HUES6 (cell line): ENCODE results near the gene BSND.
A peak's percentile ranks its signal among the peaks of the same experiment; 100 is the strongest.
"Not testable (repeated sequence)": the region's sequence is repeated elsewhere in the genome, so short reads cannot be mapped to it uniquely, and the experiment has no call there.

ENCODE experiments used
- H3K27ac ChIP-seq: 2 replicates; pipeline ENCODE4 v1.7.0; 2013; ENCODE audit warnings: low read depth, mild to moderate bottlenecking, low read length, inconsistent platforms
- H3K27me3 ChIP-seq: 2 replicates; pipeline ENCODE4 v1.6.1; 2013; ENCODE audit warnings: low read length; ENCODE audit not compliant: control insufficient read depth, insufficient read depth
- H3K36me3 ChIP-seq: 2 replicates; pipeline ENCODE4 v1.6.1; 2013; ENCODE audit warnings: low read length; ENCODE audit not compliant: control insufficient read depth, insufficient read depth
- H3K4me1 ChIP-seq: 2 replicates; pipeline ENCODE4 v1.6.1; 2013; ENCODE audit warnings: low read length; ENCODE audit not compliant: control insufficient read depth, insufficient read depth
- H3K4me3 ChIP-seq: 2 replicates; pipeline ENCODE4 v1.5.1; 2013; ENCODE audit warnings: low read depth, low read length
- H3K9ac ChIP-seq: one replicate; pipeline ENCODE4 v1.6.1; 2013; ENCODE audit warnings: mild to moderate bottlenecking, low read length
- H3K9me3 ChIP-seq: 2 replicates; pipeline ENCODE4 v1.6.1; 2013; ENCODE audit warnings: low read depth, low read length; ENCODE audit not compliant: control insufficient read depth, insufficient read depth

BSND gene

GRCh38 chr1:54962612-54963395, 35.9 kb upstream of the BSND start:
- H3K9ac ChIP-seq, result no peak overlapping the region
- H3K27ac ChIP-seq, result peak overlapping the region; percentile 78
- peaks cover 24% of the 10 kb centered on the region for H3K4me1 ChIP-seq
- no peaks in the 10 kb centered on the region for H3K27me3 ChIP-seq
- no peaks in the 10 kb centered on the region for H3K36me3 ChIP-seq
- peaks cover 24% of the 10 kb centered on the region for H3K9me3 ChIP-seq
- H3K4me3 ChIP-seq, result no peak overlapping the region

GRCh38 chr1:54963829-54964228, 34.9 kb upstream of the BSND start:
- peaks cover 24% of the 10 kb centered on the region for H3K4me1 ChIP-seq
- peaks cover 14% of the 10 kb centered on the region; the same call in 1 of the 2 replicates for H3K9me3 ChIP-seq
- H3K27me3 ChIP-seq, H3K9ac ChIP-seq, H3K36me3 ChIP-seq, H3K4me3 ChIP-seq, H3K27ac ChIP-seq: not testable (repeated sequence)

GRCh38 chr1:54965624-54966340, 33.0 kb upstream of the BSND start:
- peaks cover 24% of the 10 kb centered on the region for H3K4me1 ChIP-seq
- H3K9me3 ChIP-seq, result no peaks in the 10 kb centered on the region
- H3K27ac ChIP-seq, result no peak overlapping the region
- H3K9ac ChIP-seq, result no peak overlapping the region
- no peaks in the 10 kb centered on the region for H3K36me3 ChIP-seq
- no peaks in the 10 kb centered on the region for H3K27me3 ChIP-seq
- H3K4me3 ChIP-seq, result no peak overlapping the region

GRCh38 chr1:54967372-54967771, 31.4 kb upstream of the BSND start:
- no peaks in the 10 kb centered on the region for H3K27me3 ChIP-seq
- no peak overlapping the region for H3K27ac ChIP-seq
- no peak overlapping the region for H3K9ac ChIP-seq
- no peaks in the 10 kb centered on the region for H3K9me3 ChIP-seq
- H3K4me1 ChIP-seq, result peaks cover 13% of the 10 kb centered on the region
- no peaks in the 10 kb centered on the region for H3K36me3 ChIP-seq
- no peak overlapping the region for H3K4me3 ChIP-seq

GRCh38 chr1:54968551-54968950, 30.2 kb upstream of the BSND start:
- H3K27me3 ChIP-seq, result no peaks in the 10 kb centered on the region
- no peaks in the 10 kb centered on the region for H3K9me3 ChIP-seq
- H3K4me3 ChIP-seq, result no peak overlapping the region
- H3K36me3 ChIP-seq, result no peaks in the 10 kb centered on the region
- peaks cover 2% of the 10 kb centered on the region; the same call in 1 of the 2 replicates for H3K4me1 ChIP-seq
- no peak overlapping the region for H3K9ac ChIP-seq
- H3K27ac ChIP-seq, result no peak overlapping the region

- H3K36me3 ChIP-seq, result no peaks in the 10 kb centered on the region
- H3K27me3 ChIP-seq, result no peaks in the 10 kb centered on the region
- no peaks in the 10 kb centered on the region for H3K9me3 ChIP-seq
- peaks cover 2% of the 10 kb centered on the region; the same call in 1 of the 2 replicates for H3K4me1 ChIP-seq
- H3K4me3 ChIP-seq, result no peak overlapping the region
- H3K9ac ChIP-seq, result no peak overlapping the region
- no peak overlapping the region for H3K27ac ChIP-seq
These were observed 28.9 kb upstream of the BSND start for GRCh38 chr1:54969879-54970278.

GRCh38 chr1:54970901-54971300, 27.8 kb upstream of the BSND start:
- Histone ChIP-seq H3K9me3 (no peaks in the 10 kb centered on the region), H3K27ac (no peak overlapping the region), H3K4me3 (no peak overlapping the region), H3K4me1 (peaks cover 2% of the 10 kb centered on the region; the same call in 1 of the 2 replicates), H3K27me3 (no peaks in the 10 kb centered on the region), H3K9ac (no peak overlapping the region), H3K36me3 (no peaks in the 10 kb centered on the region)

GRCh38 chr1:54971317-54971791, 27.4 kb upstream of the BSND start:
- peaks cover 2% of the 10 kb centered on the region; the same call in 1 of the 2 replicates for H3K4me1 ChIP-seq
- H3K9me3 ChIP-seq, result no peaks in the 10 kb centered on the region
- H3K4me3 ChIP-seq, result no peak overlapping the region
- no peaks in the 10 kb centered on the region for H3K36me3 ChIP-seq
- H3K27ac ChIP-seq, result no peak overlapping the region
- no peak overlapping the region for H3K9ac ChIP-seq
- H3K27me3 ChIP-seq, result no peaks in the 10 kb centered on the region

GRCh38 chr1:54972436-54972835, 26.3 kb upstream of the BSND start:
- Histone ChIP-seq H3K27ac (no peak overlapping the region), H3K36me3 (no peaks in the 10 kb centered on the region), H3K4me3 (no peak overlapping the region), H3K9me3 (no peaks in the 10 kb centered on the region), H3K4me1 (0 out of 2 replicates have a peak, but pooled peaks cover 4% of the 10 kb centered on the region), H3K9ac (no peak overlapping the region), H3K27me3 (no peaks in the 10 kb centered on the region)

- H3K9me3 ChIP-seq, result no peaks in the 10 kb centered on the region
- H3K4me1 ChIP-seq, result peaks cover 13% of the 10 kb centered on the region
- no peak overlapping the region for H3K27ac ChIP-seq
- peaks cover 6% of the 10 kb centered on the region for H3K27me3 ChIP-seq
- H3K9ac ChIP-seq, result no peak overlapping the region
- H3K36me3 ChIP-seq, result no peaks in the 10 kb centered on the region
- no peak overlapping the region for H3K4me3 ChIP-seq
These were observed 25.4 kb upstream of the BSND start for GRCh38 chr1:54973205-54973921.
